ENCODE data around the gene ZNF148. TPM values are rescaled to one million over a fixed set of nuclear protein-coding genes. Genes with fewer than 3 reads are reported as not detected.

Gene ZNF148
- total RNA-seq, 1 donor from 2014 or later = 38.3 TPM

GRCh38 chr3:125203731-125204130 lies 171.4 kb downstream of the ZNF148 start:
- Mint-ChIP-seq H3K27ac (ENCODE audit: unreplicated experiment) (no peak overlapping the region), H3K4me3 (no peak overlapping the region), H3K9me3 (peaks cover 5% of the 10 kb centered on the region), H3K4me1 (no peaks in the 10 kb centered on the region), H3K36me3 (ENCODE audit: low read depth) (peaks cover 4% of the 10 kb centered on the region), H3K27me3 (ENCODE audit: low read depth) (peaks cover 4% of the 10 kb centered on the region)
- no peak for DNase-seq (ENCODE audit: low read depth, low spot score)
- no peak for TF ChIP-seq CTCF (conservative IDR thresholded peaks at IDR 0.05)

- DNase-seq (ENCODE audit: low read depth, low spot score) = no peak
- Mint-ChIP-seq H3K27ac (ENCODE audit: unreplicated experiment) (no peak overlapping the region), H3K4me3 (no peak overlapping the region), H3K9me3 (peaks cover 5% of the 10 kb centered on the region), H3K4me1 (no peaks in the 10 kb centered on the region), H3K27me3 (ENCODE audit: low read depth) (no peaks in the 10 kb centered on the region), H3K36me3 (ENCODE audit: low read depth) (peaks cover 4% of the 10 kb centered on the region)
- peak; percentile 36 for TF ChIP-seq CTCF (conservative IDR thresholded peaks at IDR 0.05)
Measured at GRCh38 chr3:125202197-125202596, 172.9 kb downstream of the ZNF148 start.

- Mint-ChIP-seq H3K27ac (ENCODE audit: unreplicated experiment) (no peak overlapping the region), H3K27me3 (ENCODE audit: low read depth) (no peaks in the 10 kb centered on the region), H3K36me3 (ENCODE audit: low read depth) (peaks cover 4% of the 10 kb centered on the region), H3K4me1 (no peaks in the 10 kb centered on the region), H3K4me3 (no peak overlapping the region), H3K9me3 (peaks cover 5% of the 10 kb centered on the region)
- no peak for TF ChIP-seq CTCF (conservative IDR thresholded peaks at IDR 0.05)
- DNase-seq (ENCODE audit: low read depth, low spot score) = no peak
Measured at GRCh38 chr3:125200731-125201139, 174.4 kb downstream of the ZNF148 start.

GRCh38 chr3:125194849-125195601 lies 180.1 kb downstream of the ZNF148 start:
- H3K4me1 Mint-ChIP-seq = peaks cover 7% of the 10 kb centered on the region
- no peak for TF ChIP-seq CTCF (conservative IDR thresholded peaks at IDR 0.05)
- H3K36me3 Mint-ChIP-seq (ENCODE audit: low read depth) = no peaks in the 10 kb centered on the region
- no peak overlapping the region for H3K4me3 Mint-ChIP-seq
- DNase-seq (ENCODE audit: low read depth, low spot score) = no peak
- H3K9me3 Mint-ChIP-seq = no peaks in the 10 kb centered on the region
- H3K27me3 Mint-ChIP-seq (ENCODE audit: low read depth) = no peaks in the 10 kb centered on the region
- H3K27ac Mint-ChIP-seq (ENCODE audit: unreplicated experiment) = no peak overlapping the region

- Mint-ChIP-seq H3K4me1 (peaks cover 7% of the 10 kb centered on the region), H3K4me3 (no peak overlapping the region), H3K36me3 (ENCODE audit: low read depth) (no peaks in the 10 kb centered on the region), H3K27ac (ENCODE audit: unreplicated experiment) (no peak overlapping the region), H3K9me3 (no peaks in the 10 kb centered on the region), H3K27me3 (ENCODE audit: low read depth) (no peaks in the 10 kb centered on the region)
- no peak for TF ChIP-seq CTCF (conservative IDR thresholded peaks at IDR 0.05)
- DNase-seq (ENCODE audit: low read depth, low spot score) = no peak
Measured at GRCh38 chr3:125194061-125194848, 180.9 kb downstream of the ZNF148 start.

All from neural crest cell (in vitro differentiated cells).